ENCODE results near the gene CDC42SE2. TPM values are rescaled to one million over a fixed set of nuclear protein-coding genes. Genes with fewer than 3 reads are reported as not detected.
"Not testable (repeated sequence)": the region's sequence is repeated elsewhere in the genome, so short reads cannot be mapped to it uniquely, and the experiment has no call there.

CDC42SE2 gene
- polyA plus RNA-seq, 4 donors: 36.0 to 60.3 (median 55.0) TPM

- Histone ChIP-seq H3K9me3 (ENCODE audit: control insufficient read depth in 2 of 2, insufficient read depth in 1 of 2, low read depth in 1 of 2, low read length in 1 of 2) (no peaks in the 10 kb centered on the region), H3K27ac (ENCODE audit: low read depth in 1 of 3, low read length in 2 of 3) (no peak overlapping the region), H3K4me1 (ENCODE audit: control insufficient read depth in 3 of 3, insufficient read depth in 2 of 3, low read depth in 1 of 3, low read length in 2 of 3) (no peaks in the 10 kb centered on the region), H3K27me3 (ENCODE audit: control insufficient read depth in 3 of 3, insufficient read depth in 3 of 3, low read length in 3 of 3) (no peaks in the 10 kb centered on the region), H3K4me3 (ENCODE audit: low read depth in 1 of 3, low read length in 3 of 3) (no peak overlapping the region), H3K36me3 (ENCODE audit: control insufficient read depth in 3 of 3, insufficient read depth in 2 of 3, low read depth in 1 of 3, low read length in 3 of 3) (no peaks in the 10 kb centered on the region)
- DNase-seq: no peak
- WGBS, 3 donors: 60 to 82% (median 61%) methylated on average over 1 of the region's 1 CpG
- FAIRE-seq: no peak
These were observed 24.2 kb upstream of the CDC42SE2 start for GRCh38 chr5:131239686-131240085.

GRCh38 chr5:131242728-131243255 is 21.1 kb upstream of the CDC42SE2 start:
- peak in 1 of 2 donors; percentile 64 for DNase-seq
- H3K27me3 ChIP-seq (ENCODE audit: control insufficient read depth in 3 of 3, insufficient read depth in 3 of 3, low read length in 3 of 3): no peaks in the 10 kb centered on the region
- no peaks in the 10 kb centered on the region for H3K4me1 ChIP-seq (ENCODE audit: control insufficient read depth in 3 of 3, insufficient read depth in 2 of 3, low read depth in 1 of 3, low read length in 2 of 3)
- no peak for FAIRE-seq
- peak overlapping the region in 2 of 3 donors; percentile 14 to 19 for H3K27ac ChIP-seq (ENCODE audit: low read depth in 1 of 3, low read length in 2 of 3)
- peaks cover 0 to 17% of the 10 kb centered on the region in 2 donors for H3K9me3 ChIP-seq (ENCODE audit: control insufficient read depth in 2 of 2, insufficient read depth in 1 of 2, low read depth in 1 of 2, low read length in 1 of 2)
- no peaks in the 10 kb centered on the region for H3K36me3 ChIP-seq (ENCODE audit: control insufficient read depth in 3 of 3, insufficient read depth in 2 of 3, low read depth in 1 of 3, low read length in 3 of 3)
- no peak overlapping the region for H3K4me3 ChIP-seq (ENCODE audit: low read depth in 1 of 3, low read length in 3 of 3)

- no peak for FAIRE-seq
- peak in 1 of 2 donors; percentile 72 for DNase-seq
- Histone ChIP-seq H3K4me1 (ENCODE audit: control insufficient read depth in 3 of 3, insufficient read depth in 2 of 3, low read depth in 1 of 3, low read length in 2 of 3) (no peaks in the 10 kb centered on the region), H3K36me3 (ENCODE audit: control insufficient read depth in 3 of 3, insufficient read depth in 2 of 3, low read depth in 1 of 3, low read length in 3 of 3) (no peaks in the 10 kb centered on the region), H3K27ac (ENCODE audit: low read depth in 1 of 3, low read length in 2 of 3) (peak overlapping the region in 1 of 3 donors; percentile 46), H3K4me3 (ENCODE audit: low read depth in 1 of 3, low read length in 3 of 3) (no peak overlapping the region), H3K9me3 (ENCODE audit: control insufficient read depth in 2 of 2, insufficient read depth in 1 of 2, low read depth in 1 of 2, low read length in 1 of 2) (peaks cover 0 to 17% of the 10 kb centered on the region in 2 donors), H3K27me3 (ENCODE audit: control insufficient read depth in 3 of 3, insufficient read depth in 3 of 3, low read length in 3 of 3) (no peaks in the 10 kb centered on the region)
These were observed 18.5 kb upstream of the CDC42SE2 start for GRCh38 chr5:131245312-131245711.

GRCh38 chr5:131245948-131246347 is 17.9 kb upstream of the CDC42SE2 start:
- Histone ChIP-seq H3K36me3 (ENCODE audit: control insufficient read depth in 3 of 3, insufficient read depth in 2 of 3, low read depth in 1 of 3, low read length in 3 of 3) (no peaks in the 10 kb centered on the region), H3K4me1 (ENCODE audit: control insufficient read depth in 3 of 3, insufficient read depth in 2 of 3, low read depth in 1 of 3, low read length in 2 of 3) (no peaks in the 10 kb centered on the region), H3K9me3 (ENCODE audit: control insufficient read depth in 2 of 2, insufficient read depth in 1 of 2, low read depth in 1 of 2, low read length in 1 of 2) (peaks cover 0 to 17% of the 10 kb centered on the region in 2 donors), H3K27ac (ENCODE audit: low read depth in 1 of 3, low read length in 2 of 3) (no peak overlapping the region), H3K27me3 (ENCODE audit: control insufficient read depth in 3 of 3, insufficient read depth in 3 of 3, low read length in 3 of 3) (no peaks in the 10 kb centered on the region), H3K4me3 (ENCODE audit: low read depth in 1 of 3, low read length in 3 of 3) (peak overlapping the region in 1 of 3 donors; percentile 38)
- 5 to 71% (median 45%) methylated on average over 2 of the region's 2 CpGs for WGBS, 3 donors
- DNase-seq (peak; percentile 21 to 88), FAIRE-seq (no peak)

- FAIRE-seq (no peak), DNase-seq (no peak)
- Histone ChIP-seq H3K4me3 (ENCODE audit: low read depth in 1 of 3, low read length in 3 of 3) (no peak overlapping the region), H3K27ac (ENCODE audit: low read depth in 1 of 3, low read length in 2 of 3) (no peak overlapping the region), H3K4me1 (ENCODE audit: control insufficient read depth in 3 of 3, insufficient read depth in 2 of 3, low read depth in 1 of 3, low read length in 2 of 3) (no peaks in the 10 kb centered on the region), H3K27me3 (ENCODE audit: control insufficient read depth in 3 of 3, insufficient read depth in 3 of 3, low read length in 3 of 3) (no peaks in the 10 kb centered on the region), H3K36me3 (ENCODE audit: control insufficient read depth in 3 of 3, insufficient read depth in 2 of 3, low read depth in 1 of 3, low read length in 3 of 3) (no peaks in the 10 kb centered on the region), H3K9me3 (ENCODE audit: control insufficient read depth in 2 of 2, insufficient read depth in 1 of 2, low read depth in 1 of 2, low read length in 1 of 2) (peaks cover 0 to 17% of the 10 kb centered on the region in 2 donors)
- 93 to 96% (median 95%) methylated on average over 4 of the region's 4 CpGs for WGBS, 3 donors
These were observed 17.3 kb upstream of the CDC42SE2 start for GRCh38 chr5:131246504-131246903.

GRCh38 chr5:131250751-131251475 is 12.9 kb upstream of the CDC42SE2 start:
- Histone ChIP-seq H3K36me3 (ENCODE audit: control insufficient read depth in 3 of 3, insufficient read depth in 2 of 3, low read depth in 1 of 3, low read length in 3 of 3) (no peaks in the 10 kb centered on the region), H3K27me3 (ENCODE audit: control insufficient read depth in 3 of 3, insufficient read depth in 3 of 3, low read length in 3 of 3) (no peaks in the 10 kb centered on the region), H3K9me3 (ENCODE audit: control insufficient read depth in 2 of 2, insufficient read depth in 1 of 2, low read depth in 1 of 2, low read length in 1 of 2) (peaks cover 0 to 16% of the 10 kb centered on the region in 2 donors), H3K27ac (ENCODE audit: low read depth in 1 of 3, low read length in 2 of 3) (peak overlapping the region in 2 of 3 donors; percentile 44 to 75), H3K4me1 (ENCODE audit: control insufficient read depth in 3 of 3, insufficient read depth in 2 of 3, low read depth in 1 of 3, low read length in 2 of 3) (peaks cover 0 to 2% (median 0%) of the 10 kb centered on the region in 3 donors), H3K4me3 (ENCODE audit: low read depth in 1 of 3, low read length in 3 of 3) (no peak overlapping the region)
- FAIRE-seq: peak; percentile 67
- 74 to 83% (median 80%) methylated on average over 3 of the region's 3 CpGs for WGBS, 3 donors
- DNase-seq: no peak

GRCh38 chr5:131252824-131253171 is 11.1 kb upstream of the CDC42SE2 start:
- Histone ChIP-seq H3K27me3 (ENCODE audit: control insufficient read depth in 3 of 3, insufficient read depth in 3 of 3, low read length in 3 of 3) (no peaks in the 10 kb centered on the region), H3K27ac (ENCODE audit: low read depth in 1 of 3, low read length in 2 of 3) (peak overlapping the region in 2 of 3 donors; percentile 58 to 88), H3K9me3 (ENCODE audit: control insufficient read depth in 2 of 2, insufficient read depth in 1 of 2, low read depth in 1 of 2, low read length in 1 of 2) (no peaks in the 10 kb centered on the region), H3K4me1 (ENCODE audit: control insufficient read depth in 3 of 3, insufficient read depth in 2 of 3, low read depth in 1 of 3, low read length in 2 of 3) (peaks cover 0 to 4% (median 0%) of the 10 kb centered on the region in 3 donors), H3K4me3 (ENCODE audit: low read depth in 1 of 3, low read length in 3 of 3) (peak overlapping the region in 1 of 3 donors; percentile 25), H3K36me3 (ENCODE audit: control insufficient read depth in 3 of 3, insufficient read depth in 2 of 3, low read depth in 1 of 3, low read length in 3 of 3) (no peaks in the 10 kb centered on the region)
- WGBS, 3 donors: 52 to 63% (median 55%) methylated on average over 6 of the region's 6 CpGs
- DNase-seq: peak in 1 of 2 donors; percentile 68
- FAIRE-seq: no peak

- H3K27me3 ChIP-seq (ENCODE audit: control insufficient read depth in 3 of 3, insufficient read depth in 3 of 3, low read length in 3 of 3); H3K9me3 ChIP-seq (ENCODE audit: control insufficient read depth in 2 of 2, insufficient read depth in 1 of 2, low read depth in 1 of 2, low read length in 1 of 2); FAIRE-seq; DNase-seq; H3K36me3 ChIP-seq (ENCODE audit: control insufficient read depth in 3 of 3, insufficient read depth in 2 of 3, low read depth in 1 of 3, low read length in 3 of 3); H3K4me1 ChIP-seq (ENCODE audit: control insufficient read depth in 3 of 3, insufficient read depth in 2 of 3, low read depth in 1 of 3, low read length in 2 of 3): not testable (repeated sequence)
- Histone ChIP-seq H3K4me3 (ENCODE audit: low read depth in 1 of 3, low read length in 3 of 3) (peak overlapping the region in 1 of 3 donors; percentile 16), H3K27ac (ENCODE audit: low read depth in 1 of 3, low read length in 2 of 3) (peak overlapping the region in 1 of 3 donors; percentile 2)
- WGBS, 3 donors: 76 to 87% (median 86%) methylated on average over 10 of the region's 10 CpGs
These were observed 9.8 kb upstream of the CDC42SE2 start for GRCh38 chr5:131254025-131254424.

Data from small intestine (tissue), 7 donors.